CD8-positive, alpha-beta memory T cell (primary cell): ENCODE measurements around the gene PIEZO2. TPM values are rescaled to one million over a fixed set of nuclear protein-coding genes. Genes with fewer than 3 reads are reported as not detected.

Experiments
- CTCF ChIA-PET: fragments of 350-600 bp; sonication (Branson Sonifier 250); formaldehyde crosslinking; loops from one replicate; lab custom pipeline; 2021; ENCODE audit warnings: antibody characterized with exemption; lab: Charles Lee
- POLR2A ChIA-PET: fragments of 350-600 bp; sonication (Branson Sonifier 250); formaldehyde crosslinking; loops from one replicate; lab custom pipeline; 2021; ENCODE audit warnings: antibody characterized with exemption; lab: Charles Lee
- DNase-seq, 5 donors: peaks; one replicate each; pipeline versions ENCODE4 v3.0.0 to v3.0.0-alpha.2; 2020 to 2022; ENCODE audit warnings: mixed read lengths in 1 of 5
- H3K27ac ChIP-seq: one replicate; pipeline ENCODE4 v1.7.0; 2013; ENCODE audit warnings: low read depth, mild to moderate bottlenecking, low read length, moderate library complexity
- H3K27me3 ChIP-seq: 2 replicates; pipeline ENCODE4 v1.7.0; 2013; ENCODE audit warnings: low read length, mild to moderate bottlenecking; ENCODE audit not compliant: insufficient read depth, poor library complexity, severe bottlenecking
- H3K36me3 ChIP-seq: 2 replicates; pipeline ENCODE4 v1.7.0; 2013; ENCODE audit warnings: mild to moderate bottlenecking, low read length, moderate library complexity; ENCODE audit not compliant: insufficient read depth
- H3K4me1 ChIP-seq: 2 replicates; pipeline ENCODE4 v1.7.0; 2013; ENCODE audit warnings: mild to moderate bottlenecking, low read length, moderate library complexity; ENCODE audit not compliant: insufficient read depth
- H3K4me3 ChIP-seq: 2 replicates; pipeline ENCODE4 v1.7.0; 2013; ENCODE audit warnings: mild to moderate bottlenecking, low read length
- H3K9me3 ChIP-seq: 2 replicates; pipeline ENCODE4 v1.7.0; 2013; ENCODE audit warnings: mild to moderate bottlenecking, low read length
- H3K27ac Mint-ChIP-seq, 8 donors: one replicate each; pipeline ENCODE4 v1.8.0; 2020 to 2021; ENCODE audit warnings: mixed read lengths in 8 of 8, mild to moderate bottlenecking in 6 of 8, inconsistent platforms in 3 of 8, moderate library complexity in 3 of 8
- H3K27me3 Mint-ChIP-seq, 2 donors: one replicate each; pipeline ENCODE4 v1.8.0; 2020 to 2021; ENCODE audit warnings: mixed read lengths in 2 of 2, mild to moderate bottlenecking in 1 of 2, moderate library complexity in 1 of 2
- H3K36me3 Mint-ChIP-seq, 3 donors: one replicate each; pipeline ENCODE4 v1.8.0; 2020 to 2021; ENCODE audit warnings: mixed read lengths in 3 of 3, inconsistent platforms in 1 of 3, mild to moderate bottlenecking in 1 of 3
- H3K4me1 Mint-ChIP-seq, 3 donors: one replicate each; pipeline ENCODE4 v1.8.0; 2020 to 2021; ENCODE audit warnings: mixed read lengths in 3 of 3, inconsistent platforms in 1 of 3, mild to moderate bottlenecking in 1 of 3
- H3K4me3 Mint-ChIP-seq, 7 donors: one replicate each; pipeline ENCODE4 v1.8.0; 2020 to 2021; ENCODE audit warnings: mixed read lengths in 7 of 7, mild to moderate bottlenecking in 6 of 7, moderate library complexity in 4 of 7, inconsistent platforms in 2 of 7
- H3K9me3 Mint-ChIP-seq, 5 donors: one replicate each; pipeline ENCODE4 v1.8.0; 2020 to 2022; ENCODE audit warnings: mixed read lengths in 5 of 5, mild to moderate bottlenecking in 3 of 5, moderate library complexity in 2 of 5, inconsistent platforms in 1 of 5
- polyA plus RNA-seq: library from polyadenylated mRNA; unstranded; fragments of 300-500 nt; fragmentation: Illumina TruSeq; gene quantifications from one replicate; pipeline ENCODE4 v1.2.3, GENCODE V29; 2021
- total RNA-seq, 2 experiments: library from RNA; stranded (reverse); gene quantifications; one replicate each; pipeline ENCODE4 v1.2.3, GENCODE V29; 2021

Gene PIEZO2
- total and polyA plus RNA-seq, 3 experiments from 2014 or later: not detected

DNA sequence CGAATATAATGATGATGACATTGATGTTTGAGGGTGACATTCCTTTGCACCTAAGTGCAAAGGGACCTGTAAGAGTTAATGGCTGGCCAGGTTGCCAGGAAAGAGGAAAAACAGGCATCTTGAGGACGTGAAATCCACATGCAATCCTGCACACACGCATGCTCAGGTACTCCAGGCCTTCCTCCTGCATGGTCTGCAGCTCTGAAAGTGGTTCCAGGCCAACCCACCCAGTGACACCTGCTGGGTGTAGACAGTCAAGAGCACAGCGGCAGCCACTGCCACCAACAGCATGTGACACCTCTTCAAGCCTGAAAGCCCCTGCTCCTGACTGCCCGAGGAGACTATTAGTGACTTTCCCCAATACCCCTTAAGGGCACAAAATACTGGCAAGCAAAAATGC is 101.6 kb downstream of the PIEZO2 start:
- DNase-seq: no peak
- Mint-ChIP-seq H3K27me3 (no peaks in the 10 kb centered on the region), H3K27ac (no peak overlapping the region), H3K36me3 (no peaks in the 10 kb centered on the region), H3K9me3 (peaks cover 0 to 8% (median 0%) of the 10 kb centered on the region in 5 donors), H3K4me1 (no peaks in the 10 kb centered on the region), H3K4me3 (no peak overlapping the region)
- H3K4me3 ChIP-seq: no peak overlapping the region
- no peak overlapping the region for H3K27ac ChIP-seq
- CTCF ChIA-PET: no interaction called here
- H3K36me3 ChIP-seq: no peaks in the 10 kb centered on the region
- H3K27me3 ChIP-seq: no peaks in the 10 kb centered on the region
- no peaks in the 10 kb centered on the region for H3K4me1 ChIP-seq
- POLR2A ChIA-PET: no interaction called here
- no peaks in the 10 kb centered on the region for H3K9me3 ChIP-seq

DNA sequence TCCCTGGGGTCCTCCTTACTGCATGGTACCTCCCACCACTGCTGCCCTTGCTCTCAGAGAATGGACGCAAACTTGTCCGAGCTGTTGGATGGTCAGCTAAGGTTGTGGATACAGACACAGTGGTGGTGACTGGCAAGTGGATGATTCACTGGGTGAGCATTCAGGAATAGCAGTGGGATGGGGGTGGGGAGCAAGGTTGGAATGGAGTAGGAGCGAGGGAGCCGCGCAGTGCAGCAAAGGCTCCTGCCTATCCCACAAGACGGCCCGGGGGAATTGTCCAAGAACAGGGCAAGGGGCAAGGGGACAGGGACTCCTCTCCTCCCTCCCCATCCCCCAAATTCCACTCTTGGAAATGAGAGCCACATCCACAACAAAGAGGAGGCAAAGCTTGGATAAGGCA is 102.2 kb downstream of the PIEZO2 start:
- no peak for DNase-seq
- no peak overlapping the region for H3K4me3 ChIP-seq
- H3K4me1 ChIP-seq: no peaks in the 10 kb centered on the region
- Mint-ChIP-seq H3K36me3 (no peaks in the 10 kb centered on the region), H3K9me3 (peaks cover 0 to 8% (median 0%) of the 10 kb centered on the region in 5 donors), H3K27me3 (no peaks in the 10 kb centered on the region), H3K4me3 (no peak overlapping the region), H3K4me1 (no peaks in the 10 kb centered on the region), H3K27ac (no peak overlapping the region)
- no peaks in the 10 kb centered on the region for H3K9me3 ChIP-seq
- CTCF ChIA-PET: no interaction called here
- H3K27me3 ChIP-seq: no peaks in the 10 kb centered on the region
- no peaks in the 10 kb centered on the region for H3K36me3 ChIP-seq
- H3K27ac ChIP-seq: no peak overlapping the region
- POLR2A ChIA-PET: no interaction called here

DNA sequence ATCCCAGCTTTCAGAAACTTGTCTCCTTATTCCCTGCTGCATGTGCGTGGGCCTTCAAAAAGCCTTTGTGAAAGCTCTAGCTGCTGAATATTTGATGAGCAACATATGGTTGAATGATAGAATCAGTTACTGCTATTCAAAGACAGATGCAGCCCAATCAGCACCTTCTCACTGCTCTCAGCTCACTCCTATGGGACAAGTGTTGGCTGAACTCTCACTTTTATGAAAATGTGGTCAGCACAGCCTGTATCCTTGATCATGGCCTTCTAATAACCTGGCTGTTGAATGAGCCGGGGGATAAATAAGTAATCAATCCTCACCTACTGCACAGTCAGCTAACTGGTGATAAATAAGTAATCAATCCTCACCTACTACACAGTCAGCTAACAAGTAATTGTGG is 103.2 kb downstream of the PIEZO2 start:
- no peak overlapping the region for H3K4me3 ChIP-seq
- no peaks in the 10 kb centered on the region for H3K9me3 ChIP-seq
- ChIA-PET CTCF (no interaction called here), POLR2A (no interaction called here)
- H3K27me3 ChIP-seq: no peaks in the 10 kb centered on the region
- H3K27me3 Mint-ChIP-seq: no peaks in the 10 kb centered on the region
- H3K4me1 ChIP-seq: no peaks in the 10 kb centered on the region
- no peak overlapping the region for H3K27ac ChIP-seq
- DNase-seq: no peak
- peaks cover 0 to 8% (median 0%) of the 10 kb centered on the region in 5 donors for H3K9me3 Mint-ChIP-seq
- H3K36me3 ChIP-seq: no peaks in the 10 kb centered on the region
- H3K4me3 Mint-ChIP-seq: no peak overlapping the region
- H3K36me3 Mint-ChIP-seq: no peaks in the 10 kb centered on the region
- H3K4me1 Mint-ChIP-seq: no peaks in the 10 kb centered on the region
- no peak overlapping the region for H3K27ac Mint-ChIP-seq

GRCh38 chr18:11043694-11044093 is 105.7 kb downstream of the PIEZO2 start:
- Mint-ChIP-seq H3K9me3 (peaks cover 0 to 8% (median 0%) of the 10 kb centered on the region in 5 donors), H3K36me3 (no peaks in the 10 kb centered on the region), H3K27me3 (no peaks in the 10 kb centered on the region), H3K4me3 (no peak overlapping the region), H3K4me1 (no peaks in the 10 kb centered on the region), H3K27ac (peak overlapping the region in 1 of 8 donors; percentile 61)
- ChIA-PET POLR2A (no interaction called here), CTCF (no interaction called here)
- H3K4me1 ChIP-seq: no peaks in the 10 kb centered on the region
- H3K36me3 ChIP-seq: no peaks in the 10 kb centered on the region
- no peaks in the 10 kb centered on the region for H3K27me3 ChIP-seq
- H3K27ac ChIP-seq: no peak overlapping the region
- no peaks in the 10 kb centered on the region for H3K9me3 ChIP-seq
- DNase-seq: no peak
- H3K4me3 ChIP-seq: no peak overlapping the region

DNA sequence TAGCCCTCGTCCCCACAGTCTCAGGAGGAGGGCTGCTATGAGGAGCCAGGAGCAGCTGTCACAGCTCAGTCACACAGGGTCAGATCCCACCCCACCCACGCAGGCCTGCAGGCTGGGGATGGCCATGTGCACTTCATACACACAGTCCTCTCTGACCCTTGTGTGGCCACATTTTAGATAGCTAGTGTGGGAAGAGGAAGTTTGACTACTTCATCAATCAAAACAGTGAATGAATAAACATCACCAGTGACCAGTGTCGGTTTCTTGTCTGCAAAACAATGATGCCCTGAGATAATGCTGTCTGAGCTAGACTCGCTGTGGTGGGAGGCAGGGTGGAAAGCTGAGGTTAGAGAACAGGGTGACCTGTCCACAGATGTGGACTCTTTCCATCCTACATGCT is 107.1 kb downstream of the PIEZO2 start:
- H3K9me3 ChIP-seq: no peaks in the 10 kb centered on the region
- Mint-ChIP-seq H3K27me3 (no peaks in the 10 kb centered on the region), H3K4me3 (no peak overlapping the region), H3K36me3 (no peaks in the 10 kb centered on the region), H3K9me3 (peaks cover 0 to 6% (median 0%) of the 10 kb centered on the region in 5 donors), H3K27ac (no peak overlapping the region), H3K4me1 (no peaks in the 10 kb centered on the region)
- ChIA-PET CTCF (no interaction called here), POLR2A (no interaction called here)
- no peak overlapping the region for H3K4me3 ChIP-seq
- H3K27ac ChIP-seq: no peak overlapping the region
- no peaks in the 10 kb centered on the region for H3K4me1 ChIP-seq
- no peaks in the 10 kb centered on the region for H3K36me3 ChIP-seq
- DNase-seq: no peak
- H3K27me3 ChIP-seq: no peaks in the 10 kb centered on the region

GRCh38 chr18:11040823-11041656 is 108.3 kb downstream of the PIEZO2 start:
- H3K36me3 Mint-ChIP-seq: no peaks in the 10 kb centered on the region
- Histone ChIP-seq H3K9me3 (no peaks in the 10 kb centered on the region), H3K27me3 (no peaks in the 10 kb centered on the region), H3K36me3 (no peaks in the 10 kb centered on the region), H3K27ac (no peak overlapping the region), H3K4me1 (no peaks in the 10 kb centered on the region), H3K4me3 (no peak overlapping the region)
- no peaks in the 10 kb centered on the region for H3K4me1 Mint-ChIP-seq
- CTCF ChIA-PET: no interaction called here
- POLR2A ChIA-PET: no interaction called here
- H3K27me3 Mint-ChIP-seq: no peaks in the 10 kb centered on the region
- H3K9me3 Mint-ChIP-seq: peaks cover 0 to 6% (median 0%) of the 10 kb centered on the region in 5 donors
- DNase-seq: no peak
- no peak overlapping the region for H3K4me3 Mint-ChIP-seq
- no peak overlapping the region for H3K27ac Mint-ChIP-seq

DNA sequence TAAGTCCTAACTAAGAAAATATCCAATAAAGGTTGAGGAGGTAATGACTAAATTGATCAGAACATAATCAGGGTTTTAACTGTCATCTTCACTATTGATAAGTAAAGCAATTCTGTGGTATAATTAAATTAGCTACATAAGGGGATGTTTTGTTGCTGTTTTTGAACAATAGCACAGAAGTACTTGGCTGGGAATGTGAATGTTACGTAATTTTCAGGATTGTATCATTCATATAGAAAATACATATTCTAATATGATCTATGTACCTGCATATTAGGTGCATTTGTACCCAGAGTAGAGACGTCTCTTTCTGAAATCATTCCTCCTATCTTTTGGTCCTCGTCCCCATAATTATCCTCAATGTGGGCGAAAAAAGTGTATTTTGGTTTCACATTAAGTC is 109.0 kb downstream of the PIEZO2 start:
- Histone ChIP-seq H3K9me3 (no peaks in the 10 kb centered on the region), H3K27ac (no peak overlapping the region), H3K4me3 (no peak overlapping the region), H3K27me3 (no peaks in the 10 kb centered on the region), H3K36me3 (no peaks in the 10 kb centered on the region), H3K4me1 (no peaks in the 10 kb centered on the region)
- H3K9me3 Mint-ChIP-seq: peaks cover 0 to 4% (median 0%) of the 10 kb centered on the region in 5 donors
- no peaks in the 10 kb centered on the region for H3K36me3 Mint-ChIP-seq
- H3K27ac Mint-ChIP-seq: no peak overlapping the region
- ChIA-PET POLR2A (no interaction called here), CTCF (no interaction called here)
- no peaks in the 10 kb centered on the region for H3K4me1 Mint-ChIP-seq
- no peak overlapping the region for H3K4me3 Mint-ChIP-seq
- no peak for DNase-seq
- H3K27me3 Mint-ChIP-seq: no peaks in the 10 kb centered on the region

DNA sequence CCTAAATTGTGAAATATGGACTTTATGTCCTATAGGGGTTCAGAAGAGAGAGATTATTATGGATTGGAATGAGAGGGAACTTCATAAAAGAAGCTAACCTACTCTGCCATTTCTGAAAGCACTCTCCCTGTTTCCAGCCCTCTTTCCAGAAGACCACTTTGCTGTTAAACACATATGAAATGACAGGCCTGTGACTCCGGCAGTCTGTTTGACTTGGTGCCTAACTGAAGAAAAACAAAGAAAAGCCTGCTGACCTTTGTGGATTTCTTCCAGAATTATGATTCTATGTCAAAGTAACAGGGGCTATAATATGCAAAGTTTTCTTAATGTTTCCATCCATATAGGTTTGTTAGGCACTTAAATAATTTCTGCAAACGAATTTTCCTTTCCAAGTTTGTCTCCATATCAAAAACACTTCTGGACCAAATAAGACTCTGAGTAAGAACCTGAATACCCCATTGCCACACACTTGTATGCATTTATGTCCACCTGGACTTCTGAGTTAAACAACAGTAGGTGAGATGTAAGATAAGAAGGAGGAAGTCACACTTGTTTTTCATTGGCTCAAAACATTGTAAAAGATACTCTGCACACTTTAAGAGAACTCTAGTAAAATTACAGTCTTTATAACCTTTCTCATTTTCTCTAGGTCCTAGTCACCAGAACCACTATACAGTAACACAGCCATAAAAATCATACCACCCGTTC is 111.7 kb downstream of the PIEZO2 start:
- POLR2A ChIA-PET: no interaction called here
- Histone ChIP-seq H3K4me3 (no peak overlapping the region), H3K27ac (no peak overlapping the region), H3K4me1 (no peaks in the 10 kb centered on the region), H3K36me3 (no peaks in the 10 kb centered on the region), H3K27me3 (no peaks in the 10 kb centered on the region), H3K9me3 (no peaks in the 10 kb centered on the region)
- no peak overlapping the region for H3K4me3 Mint-ChIP-seq
- no peaks in the 10 kb centered on the region for H3K36me3 Mint-ChIP-seq
- no peak for DNase-seq
- no peaks in the 10 kb centered on the region for H3K27me3 Mint-ChIP-seq
- H3K9me3 Mint-ChIP-seq: peaks cover 0 to 11% (median 0%) of the 10 kb centered on the region in 5 donors
- no peaks in the 10 kb centered on the region for H3K4me1 Mint-ChIP-seq
- H3K27ac Mint-ChIP-seq: no peak overlapping the region
- CTCF ChIA-PET: no interaction called here
